Ectodermal cell (in vitro differentiated cells): ENCODE data around the gene ATXN1.

Experiments used
- H3K27ac ChIP-seq: 2 replicates; pipeline ENCODE4 v1.7.0; 2013; ENCODE audit warnings: mild to moderate bottlenecking, low read depth, low read length; ENCODE audit not compliant: insufficient read depth, poor library complexity, severe bottlenecking
- H3K27me3 ChIP-seq: 2 replicates; pipeline ENCODE4 v1.7.0; 2013; ENCODE audit warnings: mild to moderate bottlenecking, low read length; ENCODE audit not compliant: insufficient read depth, control insufficient read depth, poor library complexity, severe bottlenecking
- H3K36me3 ChIP-seq: one replicate; pipeline ENCODE4 v1.7.0; 2013; ENCODE audit warnings: low read length; ENCODE audit not compliant: control insufficient read depth, insufficient read depth
- H3K4me1 ChIP-seq: one replicate; pipeline ENCODE4 v1.7.0; 2013; ENCODE audit warnings: low read length; ENCODE audit not compliant: control insufficient read depth, insufficient read depth
- H3K4me3 ChIP-seq: 2 replicates; pipeline ENCODE4 v1.7.0; 2013; ENCODE audit warnings: low read depth, low read length, control low read depth; ENCODE audit not compliant: insufficient read depth
- H3K9me3 ChIP-seq: 2 replicates; pipeline ENCODE4 v1.7.0; 2013; ENCODE audit warnings: mild to moderate bottlenecking, low read length, moderate library complexity; ENCODE audit not compliant: control insufficient read depth
- WGBS, 2 experiments: methylation state at CpG; one replicate each; pipeline ENCODE4 v1.1.7; 2013; ENCODE audit warnings: missing lambda C conversion rate in 2 of 2; 5-methylcytosine and 5-hydroxymethylcytosine counted together

The ATXN1 gene

GRCh38 chr6:16359563-16359962 is 401.7 kb downstream of the ATXN1 start:
- Histone ChIP-seq H3K27me3 (no peaks in the 10 kb centered on the region), H3K4me1 (peaks cover 4% of the 10 kb centered on the region), H3K36me3 (no peaks in the 10 kb centered on the region), H3K27ac (no peak overlapping the region), H3K9me3 (no peaks in the 10 kb centered on the region), H3K4me3 (no peak overlapping the region)
- WGBS, 2 experiments = 93 to 96% methylated on average over 6 of the region's 6 CpGs

- WGBS, 2 experiments = 83 to 84% methylated on average over 18 of the region's 18 CpGs
- H3K4me3 ChIP-seq = no peak overlapping the region
- H3K9me3 ChIP-seq = no peaks in the 10 kb centered on the region
- H3K36me3 ChIP-seq = no peaks in the 10 kb centered on the region
- H3K27me3 ChIP-seq = no peaks in the 10 kb centered on the region
- peaks cover 4% of the 10 kb centered on the region for H3K4me1 ChIP-seq
- H3K27ac ChIP-seq = no peak overlapping the region
Measured at GRCh38 chr6:16358531-16359138, 402.6 kb downstream of the ATXN1 start.

GRCh38 chr6:16355699-16356446 is 405.4 kb downstream of the ATXN1 start:
- Histone ChIP-seq H3K27me3 (no peaks in the 10 kb centered on the region), H3K4me3 (no peak overlapping the region), H3K4me1 (peaks cover 4% of the 10 kb centered on the region), H3K27ac (no peak overlapping the region), H3K36me3 (no peaks in the 10 kb centered on the region), H3K9me3 (no peaks in the 10 kb centered on the region)
- 82 to 85% methylated on average over 16 of the region's 16 CpGs for WGBS, 2 experiments

- WGBS, 2 experiments = 82% methylated on average over 7 to 9 of the region's 9 CpGs
- no peaks in the 10 kb centered on the region for H3K27me3 ChIP-seq
- no peak overlapping the region for H3K4me3 ChIP-seq
- no peaks in the 10 kb centered on the region for H3K36me3 ChIP-seq
- no peaks in the 10 kb centered on the region for H3K9me3 ChIP-seq
- peaks cover 4% of the 10 kb centered on the region for H3K4me1 ChIP-seq
- no peak overlapping the region for H3K27ac ChIP-seq
Measured at GRCh38 chr6:16355238-16355637, 406.0 kb downstream of the ATXN1 start.

GRCh38 chr6:16354692-16355091 is 406.6 kb downstream of the ATXN1 start:
- peaks cover 4% of the 10 kb centered on the region for H3K4me1 ChIP-seq
- no peaks in the 10 kb centered on the region for H3K9me3 ChIP-seq
- H3K27me3 ChIP-seq = no peaks in the 10 kb centered on the region
- WGBS, 2 experiments = 100% methylated on average over 1 of the region's 1 CpG; no CpG with 5 or more reads in 1 of the 2 experiments
- no peaks in the 10 kb centered on the region for H3K36me3 ChIP-seq
- H3K27ac ChIP-seq = no peak overlapping the region
- H3K4me3 ChIP-seq = no peak overlapping the region

- 93 to 97% methylated on average over 19 of the region's 19 CpGs for WGBS, 2 experiments
- H3K27me3 ChIP-seq = no peaks in the 10 kb centered on the region
- no peaks in the 10 kb centered on the region for H3K36me3 ChIP-seq
- H3K4me1 ChIP-seq = peaks cover 4% of the 10 kb centered on the region
- H3K9me3 ChIP-seq = no peaks in the 10 kb centered on the region
- no peak overlapping the region for H3K4me3 ChIP-seq
- H3K27ac ChIP-seq = no peak overlapping the region
Measured at GRCh38 chr6:16352821-16353438, 408.3 kb downstream of the ATXN1 start.

- H3K27ac ChIP-seq = no peak overlapping the region
Measured at GRCh38 chr6:16352258-16352635, 409.0 kb downstream of the ATXN1 start.

GRCh38 chr6:16349544-16349943 is 411.7 kb downstream of the ATXN1 start:
- WGBS, 2 experiments = 85 to 92% methylated on average over 1 of the region's 2 CpGs
- H3K36me3 ChIP-seq = no peaks in the 10 kb centered on the region
- peaks cover 9% of the 10 kb centered on the region for H3K4me1 ChIP-seq
- H3K4me3 ChIP-seq = no peak overlapping the region
- H3K27ac ChIP-seq = no peak overlapping the region
- no peaks in the 10 kb centered on the region for H3K27me3 ChIP-seq
- H3K9me3 ChIP-seq = no peaks in the 10 kb centered on the region

More at GRCh38 chr6:16352258-16352635, 409.0 kb downstream of the ATXN1 start:
- H3K27me3 ChIP-seq = no peaks in the 10 kb centered on the region
- WGBS, 2 experiments = 84 to 87% methylated on average over 5 of the region's 5 CpGs
- H3K4me1 ChIP-seq = peaks cover 4% of the 10 kb centered on the region
- no peaks in the 10 kb centered on the region for H3K9me3 ChIP-seq
- no peaks in the 10 kb centered on the region for H3K36me3 ChIP-seq
- no peak overlapping the region for H3K4me3 ChIP-seq

GRCh38 chr6:16346831-16347230 is 414.4 kb downstream of the ATXN1 start:
- Histone ChIP-seq H3K27ac (no peak overlapping the region), H3K36me3 (no peaks in the 10 kb centered on the region), H3K4me3 (no peak overlapping the region), H3K27me3 (no peaks in the 10 kb centered on the region), H3K9me3 (no peaks in the 10 kb centered on the region), H3K4me1 (peaks cover 9% of the 10 kb centered on the region)
- 95% methylated on average over 32 of the region's 32 CpGs for WGBS, 2 experiments
